Bronchial epithelial cell (primary cell): ENCODE measurements around the gene CHI3L1. TPM values are rescaled to one million over a fixed set of nuclear protein-coding genes. Genes with fewer than 3 reads are reported as not detected.

Experiments used
- DNase-seq: peaks from one replicate; pipeline ENCODE4 v3.0.0-alpha.2; 2010; ENCODE audit warnings: low read depth
- FAIRE-seq: peaks from 2 replicates; lab custom pipeline; 2011; peaks lifted over from hg19 to GRCh38; lab: Jason Lieb, UNC
- H3K27me3 ChIP-seq: 2 replicates; pipeline ENCODE4 v1.5.1; 2011; ENCODE audit warnings: low read length; ENCODE audit not compliant: control insufficient read depth, insufficient read depth
- H3K36me3 ChIP-seq: 2 replicates; pipeline ENCODE4 v1.5.1; 2011; ENCODE audit warnings: low read length; ENCODE audit not compliant: control insufficient read depth, insufficient read depth
- H3K4me3 ChIP-seq: 2 replicates; pipeline ENCODE4 v1.5.1; 2011; ENCODE audit warnings: mild to moderate bottlenecking, low read depth, low read length, control low read depth
- total RNA-seq: library from RNA; depleted of rRNA; stranded (reverse); fragments of >200 nt; gene quantifications from 2 replicates; pipeline ENCODE4 v1.2.1, GENCODE V29; 2014
- TF ChIP-seq, protein P1 (sequence below): IDR thresholded peaks from 2 replicates; pipeline ENCODE4 v1.5.1; 2011; ENCODE audit warnings: mild to moderate bottlenecking, moderate library complexity, low read length, control low read depth, inconsistent platforms; ENCODE audit not compliant: insufficient read depth, severe bottlenecking

The CHI3L1 gene
- total RNA-seq, 1 donor from 2014 or later = 0.79 TPM

DNA sequence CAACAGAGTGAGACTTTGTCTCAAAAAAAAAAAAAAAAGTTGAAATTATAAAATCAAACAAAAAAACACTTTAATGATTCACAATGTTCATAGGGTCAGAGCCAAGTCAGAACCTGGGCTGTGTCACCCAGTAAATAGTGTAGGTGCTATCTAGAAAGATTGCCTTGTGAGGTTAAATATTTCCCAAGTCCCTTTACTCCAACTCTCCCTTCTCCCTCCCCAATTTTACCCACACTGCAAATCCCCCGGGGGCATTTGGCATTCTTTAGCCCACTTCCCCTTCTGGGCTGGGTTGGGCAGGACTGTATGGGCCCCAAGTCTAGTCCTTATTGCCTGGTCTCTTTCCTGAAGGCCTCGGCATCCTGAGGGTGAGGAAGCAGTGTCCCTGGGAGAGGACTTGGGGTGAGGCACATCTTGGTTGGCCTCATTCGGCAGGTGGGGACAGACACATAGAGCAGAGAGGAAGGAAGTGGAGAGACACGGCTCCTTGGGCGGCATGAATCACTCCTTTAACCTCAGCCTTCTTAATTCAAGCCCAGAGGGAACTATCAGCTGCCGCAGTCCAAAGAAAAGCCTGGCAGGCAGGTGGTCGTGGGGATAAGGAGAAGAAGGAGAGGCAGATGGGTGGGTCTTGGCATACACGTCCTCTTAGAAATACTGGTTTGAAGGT lies 50.7 kb downstream of the CHI3L1 start:
- Histone ChIP-seq H3K27me3 (no peaks in the 10 kb centered on the region), H3K36me3 (no peaks in the 10 kb centered on the region), H3K4me3 (no peak overlapping the region)
- FAIRE-seq (no peak), DNase-seq (peak; percentile 31)
- TF ChIP-seq, protein P1, sequence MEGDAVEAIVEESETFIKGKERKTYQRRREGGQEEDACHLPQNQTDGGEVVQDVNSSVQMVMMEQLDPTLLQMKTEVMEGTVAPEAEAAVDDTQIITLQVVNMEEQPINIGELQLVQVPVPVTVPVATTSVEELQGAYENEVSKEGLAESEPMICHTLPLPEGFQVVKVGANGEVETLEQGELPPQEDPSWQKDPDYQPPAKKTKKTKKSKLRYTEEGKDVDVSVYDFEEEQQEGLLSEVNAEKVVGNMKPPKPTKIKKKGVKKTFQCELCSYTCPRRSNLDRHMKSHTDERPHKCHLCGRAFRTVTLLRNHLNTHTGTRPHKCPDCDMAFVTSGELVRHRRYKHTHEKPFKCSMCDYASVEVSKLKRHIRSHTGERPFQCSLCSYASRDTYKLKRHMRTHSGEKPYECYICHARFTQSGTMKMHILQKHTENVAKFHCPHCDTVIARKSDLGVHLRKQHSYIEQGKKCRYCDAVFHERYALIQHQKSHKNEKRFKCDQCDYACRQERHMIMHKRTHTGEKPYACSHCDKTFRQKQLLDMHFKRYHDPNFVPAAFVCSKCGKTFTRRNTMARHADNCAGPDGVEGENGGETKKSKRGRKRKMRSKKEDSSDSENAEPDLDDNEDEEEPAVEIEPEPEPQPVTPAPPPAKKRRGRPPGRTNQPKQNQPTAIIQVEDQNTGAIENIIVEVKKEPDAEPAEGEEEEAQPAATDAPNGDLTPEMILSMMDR = no peak

DNA sequence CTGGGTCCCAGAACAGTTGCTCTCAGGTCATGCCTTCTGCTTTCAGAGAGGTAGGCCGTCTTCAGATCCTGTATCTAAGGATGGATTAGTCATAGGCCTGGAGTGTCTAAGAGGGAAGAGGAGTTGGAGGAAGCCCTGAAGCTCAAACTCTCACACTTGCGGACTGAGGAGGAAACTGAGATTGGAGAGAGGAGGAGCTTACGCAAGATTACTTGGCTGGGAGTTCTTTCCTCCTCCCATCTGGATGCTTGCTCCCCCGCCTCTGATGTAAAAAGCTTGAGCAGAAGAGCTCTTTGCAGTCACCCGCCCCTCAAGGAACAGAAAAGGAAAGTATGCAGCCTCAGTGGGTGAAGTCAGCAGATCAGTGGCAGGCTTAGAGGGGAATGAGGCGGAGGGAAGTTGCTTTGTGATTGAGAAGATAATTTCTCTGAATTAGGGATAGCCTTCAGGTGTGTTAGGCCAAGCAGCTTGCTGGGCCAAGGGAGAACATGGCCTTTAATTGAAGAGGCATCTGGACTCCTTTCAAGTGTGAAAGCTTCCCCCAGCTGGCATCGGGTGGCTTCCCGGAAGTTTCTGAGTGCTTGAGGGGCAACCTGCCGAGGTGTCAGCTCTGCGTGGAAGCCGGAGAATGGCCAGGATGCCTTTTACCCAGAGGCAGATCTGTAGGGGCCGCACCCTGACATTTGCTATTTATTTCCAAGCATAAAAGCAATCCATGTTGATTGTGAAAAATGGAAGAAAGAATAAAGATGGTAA lies 52.4 kb downstream of the CHI3L1 start:
- H3K27me3 ChIP-seq = no peaks in the 10 kb centered on the region
- FAIRE-seq = peak; percentile 55
- TF ChIP-seq, protein P1 = no peak
- no peaks in the 10 kb centered on the region for H3K36me3 ChIP-seq
- peak; percentile 43 for DNase-seq
- no peak overlapping the region for H3K4me3 ChIP-seq

DNA sequence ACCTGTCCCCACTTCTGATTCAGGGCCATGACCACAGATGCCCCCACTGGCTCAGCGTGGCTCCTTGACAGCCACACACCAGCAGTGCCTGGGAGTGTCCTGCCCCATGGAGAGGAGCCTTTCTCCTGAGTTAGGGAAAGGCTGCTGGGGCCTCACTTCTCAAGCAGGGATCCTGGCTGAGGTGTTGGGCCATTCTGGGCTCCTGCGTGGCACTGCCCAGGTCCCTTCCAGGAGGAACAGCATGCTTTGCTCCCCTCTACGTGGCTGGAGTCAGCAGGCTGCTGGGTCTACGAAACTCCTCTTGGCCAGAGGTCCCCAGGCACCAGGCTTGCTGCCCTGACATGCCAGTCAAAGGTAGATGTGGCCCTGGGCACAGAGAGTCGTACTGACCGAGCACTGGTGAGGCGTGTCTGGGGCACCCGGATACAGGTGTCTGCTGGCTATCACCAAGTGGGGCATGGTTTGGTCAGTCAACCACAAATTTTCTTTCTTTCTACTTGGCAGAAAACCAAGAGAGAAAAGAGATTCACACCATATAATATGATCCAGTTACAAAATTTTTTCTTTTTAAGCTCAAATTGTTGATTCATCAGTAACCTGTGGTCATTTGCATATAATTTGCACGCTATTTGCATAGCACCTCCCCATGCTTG lies 54.8 kb downstream of the CHI3L1 start:
- no peak overlapping the region for H3K4me3 ChIP-seq
- no peak for DNase-seq
- H3K27me3 ChIP-seq = peaks cover 6% of the 10 kb centered on the region
- no peak for FAIRE-seq
- TF ChIP-seq, protein P1 = no peak
- no peaks in the 10 kb centered on the region for H3K36me3 ChIP-seq

DNA sequence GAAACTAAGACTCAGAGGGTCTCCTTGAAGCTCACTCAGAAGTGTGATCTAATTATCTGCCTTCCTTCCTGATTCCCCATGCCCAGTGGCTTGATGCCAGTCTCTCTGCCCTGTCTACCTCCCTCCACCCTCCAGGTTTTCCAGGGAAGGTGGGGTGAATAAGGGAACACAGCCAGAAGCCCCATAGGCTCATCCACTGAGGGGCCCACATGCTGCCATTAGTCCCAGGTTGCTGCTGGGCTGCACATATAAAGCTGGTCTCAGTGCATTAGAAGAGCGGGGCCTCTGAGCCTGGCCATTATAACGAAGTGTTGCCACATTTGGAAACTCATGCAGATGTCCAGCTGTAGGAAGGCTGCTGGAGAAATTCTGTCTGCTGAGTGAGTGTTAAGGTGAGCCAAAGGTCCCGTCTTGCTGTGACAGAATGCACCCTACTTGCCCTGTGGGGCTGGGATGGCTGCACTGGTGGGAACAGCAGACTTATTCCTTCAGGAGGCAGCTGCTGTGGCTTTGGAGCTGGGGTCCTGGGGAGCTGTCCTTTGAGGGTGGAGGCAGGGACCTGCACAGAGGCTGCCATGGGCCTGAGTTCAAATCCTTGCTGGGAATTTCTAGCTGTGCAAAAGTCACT lies 56.0 kb downstream of the CHI3L1 start:
- FAIRE-seq = no peak
- H3K4me3 ChIP-seq = no peak overlapping the region
- H3K27me3 ChIP-seq = peaks cover 7% of the 10 kb centered on the region
- TF ChIP-seq, protein P1 = no peak
- no peak for DNase-seq
- H3K36me3 ChIP-seq = no peaks in the 10 kb centered on the region

DNA sequence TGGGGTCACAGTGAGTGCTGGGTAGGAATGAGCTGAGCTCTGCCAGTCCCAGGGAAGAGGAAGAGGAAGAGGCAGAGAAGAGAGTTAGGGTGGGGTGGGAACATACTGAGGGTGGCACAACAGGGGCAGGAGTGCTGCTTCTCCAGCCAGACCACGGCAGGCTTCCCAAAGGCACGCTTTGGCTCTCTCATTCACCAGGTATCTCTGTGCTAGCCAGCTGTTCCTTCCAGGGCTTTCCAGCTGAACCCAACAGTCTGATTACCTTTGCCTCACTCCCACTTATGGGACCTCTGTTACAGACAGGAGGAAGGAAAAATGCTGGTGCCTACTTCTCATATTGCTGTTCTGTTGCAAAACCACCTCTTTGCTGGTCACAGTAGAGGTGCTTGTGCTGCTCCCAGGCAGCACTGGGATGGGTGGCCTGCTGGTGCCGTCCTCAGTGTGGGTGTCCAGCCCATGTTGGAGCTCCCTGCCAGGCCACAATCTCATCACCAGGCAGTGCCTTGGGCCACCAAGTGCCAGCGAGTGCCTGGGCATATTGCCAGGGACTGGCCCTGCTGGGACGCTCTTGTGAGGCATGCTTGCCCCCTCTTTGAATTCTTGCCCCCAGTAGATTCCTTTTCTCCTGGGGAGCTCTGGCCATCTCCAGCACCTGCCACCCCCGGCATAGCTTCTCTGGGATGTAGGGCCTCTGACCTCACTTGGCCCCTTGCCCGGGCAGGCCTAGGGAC lies 56.8 kb downstream of the CHI3L1 start:
- no peak for DNase-seq
- no peak for FAIRE-seq
- no peak overlapping the region for H3K4me3 ChIP-seq
- H3K27me3 ChIP-seq = peaks cover 12% of the 10 kb centered on the region
- TF ChIP-seq, protein P1 = no peak
- H3K36me3 ChIP-seq = no peaks in the 10 kb centered on the region
